Kidney epithelial cell (primary cell): ENCODE results near the gene MTHFD2. TPM values are rescaled to one million over a fixed set of nuclear protein-coding genes. Genes with fewer than 3 reads are reported as not detected.
"Not testable (repeated sequence)": the region's sequence is repeated elsewhere in the genome, so short reads cannot be mapped to it uniquely, and the experiment has no call there.

Experiments
- DNase-seq: peaks from one replicate; pipeline ENCODE4 v3.0.0-alpha.2; 2010; ENCODE audit warnings: low read depth
- H3K27me3 ChIP-seq: 2 replicates; pipeline ENCODE4 v1.6.0; 2011; ENCODE audit warnings: low read length; ENCODE audit not compliant: control insufficient read depth, insufficient read depth
- H3K36me3 ChIP-seq: 2 replicates; pipeline ENCODE4 v1.5.1; 2011; ENCODE audit warnings: low read length; ENCODE audit not compliant: control insufficient read depth, insufficient read depth
- H3K4me3 ChIP-seq: 2 replicates; pipeline ENCODE4 v1.5.1; 2011; ENCODE audit warnings: low read depth, mild to moderate bottlenecking, control low read depth, low read length
- CTCF ChIP-seq: IDR thresholded peaks from 2 replicates; pipeline ENCODE4 v1.5.1; 2011; ENCODE audit warnings: mild to moderate bottlenecking, moderate library complexity, low read length, control low read depth, inconsistent platforms; ENCODE audit not compliant: insufficient read depth, poor library complexity, severe bottlenecking
- total RNA-seq: library from RNA; depleted of rRNA; stranded (reverse); fragments of >200 nt; gene quantifications from 2 replicates; pipeline ENCODE4 v1.2.3, GENCODE V29; 2015

Gene MTHFD2
- total RNA-seq, 1 donor from 2014 or later, result 173 TPM

- TF ChIP-seq CTCF, result no peak
- no peak for DNase-seq
- no peak overlapping the region for H3K4me3 ChIP-seq
- H3K27me3 ChIP-seq, result peaks cover 2% of the 10 kb centered on the region
- H3K36me3 ChIP-seq, result no peaks in the 10 kb centered on the region
Measured at GRCh38 chr2:74227646-74228045, 29.2 kb downstream of the MTHFD2 start.

- no peak for TF ChIP-seq CTCF
- no peak overlapping the region for H3K4me3 ChIP-seq
- no peaks in the 10 kb centered on the region for H3K36me3 ChIP-seq
- peaks cover 2% of the 10 kb centered on the region for H3K27me3 ChIP-seq
- DNase-seq, result no peak
Measured at GRCh38 chr2:74228772-74229171, 30.4 kb downstream of the MTHFD2 start.

GRCh38 chr2:74229865-74230264 is 31.4 kb downstream of the MTHFD2 start:
- H3K4me3 ChIP-seq, H3K27me3 ChIP-seq, H3K36me3 ChIP-seq, DNase-seq: not testable (repeated sequence)

GRCh38 chr2:74232426-74232825 is 34.0 kb downstream of the MTHFD2 start:
- Histone ChIP-seq H3K4me3 (no peak overlapping the region), H3K36me3 (no peaks in the 10 kb centered on the region), H3K27me3 (peaks cover 2% of the 10 kb centered on the region)
- DNase-seq, result no peak
- TF ChIP-seq CTCF, result no peak

- DNase-seq, result no peak
Measured at GRCh38 chr2:74233648-74234047, 35.2 kb downstream of the MTHFD2 start.

GRCh38 chr2:74235041-74235440 is 36.6 kb downstream of the MTHFD2 start:
- Histone ChIP-seq H3K36me3 (no peaks in the 10 kb centered on the region), H3K27me3 (peaks cover 2% of the 10 kb centered on the region), H3K4me3 (no peak overlapping the region)
- no peak for TF ChIP-seq CTCF
- DNase-seq, result no peak

More at GRCh38 chr2:74233648-74234047, 35.2 kb downstream of the MTHFD2 start:
- TF ChIP-seq CTCF, result no peak
- H3K36me3 ChIP-seq, result no peaks in the 10 kb centered on the region
- peaks cover 2% of the 10 kb centered on the region for H3K27me3 ChIP-seq
- no peak overlapping the region for H3K4me3 ChIP-seq
